Left ventricle myocardium inferior (tissue), 1 donor: ENCODE results near the gene INTS2. TPM values are rescaled to one million over a fixed set of nuclear protein-coding genes. Genes with fewer than 3 reads are reported as not detected.
"Not testable (repeated sequence)": the region's sequence is repeated elsewhere in the genome, so short reads cannot be mapped to it uniquely, and the experiment has no call there.

Source experiments
- DNase-seq: peaks from one replicate; pipeline ENCODE4 v3.0.0-alpha.2; 2020
- H3K27ac ChIP-seq: fragments of 200-600 bp; replicated peaks from 2 replicates; pipeline ENCODE4 v1.8.0; 2021
- H3K27me3 ChIP-seq: fragments of 200-600 bp; 2 replicates; pipeline ENCODE4 v1.8.0; 2021; ENCODE audit warnings: low read depth
- H3K36me3 ChIP-seq: fragments of 200-600 bp; 2 replicates; pipeline ENCODE4 v1.8.0; 2021
- H3K4me1 ChIP-seq: fragments of 200-600 bp; 2 replicates; pipeline ENCODE4 v1.8.0; 2021
- H3K4me3 ChIP-seq: fragments of 200-600 bp; 2 replicates; pipeline ENCODE4 v1.8.0; 2021; ENCODE audit warnings: mild to moderate bottlenecking, moderate library complexity
- H3K9me3 ChIP-seq: fragments of 200-600 bp; replicated peaks from 2 replicates; pipeline ENCODE4 v1.8.0; 2021
- intact Hi-C: fragments of 100-400 bp; cut with micrococcal nuclease; formaldehyde crosslinking; loops from one replicate; pipeline ENCODE4 v1.11.0; 2022
- total RNA-seq: library from RNA; stranded (reverse); fragmentation: NEBNext Ultra II Directional; extraction: Animal tissue kit (Norgen Biotek cat#: 25700); gene quantifications from one replicate; pipeline ENCODE4 v1.2.1, GENCODE V29; 2021
- TF ChIP-seq, protein P1 (sequence below): fragments of 200-600 bp; IDR thresholded peaks from 2 replicates; pipeline ENCODE4 v1.8.0; 2021; ENCODE audit warnings: antibody characterized with exemption, mild to moderate bottlenecking, borderline replicate concordance
- donor health status: DM: no; HTN: yes; CAD: no; lungs with severe emphysema.

INTS2 gene
- total RNA-seq, 1 donor from 2014 or later = 10.9 TPM

DNA sequence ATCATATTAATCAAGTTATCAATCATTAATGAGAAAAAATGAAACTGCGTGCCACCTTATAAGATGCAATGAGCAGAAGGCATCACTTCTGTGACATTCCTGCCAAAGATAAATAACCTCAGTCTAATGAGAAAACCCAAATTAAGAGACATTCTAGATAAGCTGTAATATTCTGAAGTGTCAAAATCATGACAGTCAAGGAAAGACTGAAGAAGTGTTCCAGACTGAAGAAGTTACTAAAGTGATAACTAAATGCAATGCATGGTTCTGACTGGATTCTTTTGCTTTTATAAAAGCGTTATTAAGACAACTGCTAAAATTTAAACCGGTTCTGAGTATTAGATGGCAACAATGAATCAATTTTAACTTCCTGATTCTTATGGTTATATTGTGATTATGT lies 95.3 kb downstream of the INTS2 start:
- intact Hi-C loops = no loop called here
- Histone ChIP-seq H3K9me3 (peaks cover 10% of the 10 kb centered on the region), H3K27ac (no peak overlapping the region), H3K4me1 (no peaks in the 10 kb centered on the region), H3K27me3 (no peaks in the 10 kb centered on the region), H3K36me3 (no peaks in the 10 kb centered on the region), H3K4me3 (no peak overlapping the region)
- DNase-seq = no peak
- TF ChIP-seq, protein P1, sequence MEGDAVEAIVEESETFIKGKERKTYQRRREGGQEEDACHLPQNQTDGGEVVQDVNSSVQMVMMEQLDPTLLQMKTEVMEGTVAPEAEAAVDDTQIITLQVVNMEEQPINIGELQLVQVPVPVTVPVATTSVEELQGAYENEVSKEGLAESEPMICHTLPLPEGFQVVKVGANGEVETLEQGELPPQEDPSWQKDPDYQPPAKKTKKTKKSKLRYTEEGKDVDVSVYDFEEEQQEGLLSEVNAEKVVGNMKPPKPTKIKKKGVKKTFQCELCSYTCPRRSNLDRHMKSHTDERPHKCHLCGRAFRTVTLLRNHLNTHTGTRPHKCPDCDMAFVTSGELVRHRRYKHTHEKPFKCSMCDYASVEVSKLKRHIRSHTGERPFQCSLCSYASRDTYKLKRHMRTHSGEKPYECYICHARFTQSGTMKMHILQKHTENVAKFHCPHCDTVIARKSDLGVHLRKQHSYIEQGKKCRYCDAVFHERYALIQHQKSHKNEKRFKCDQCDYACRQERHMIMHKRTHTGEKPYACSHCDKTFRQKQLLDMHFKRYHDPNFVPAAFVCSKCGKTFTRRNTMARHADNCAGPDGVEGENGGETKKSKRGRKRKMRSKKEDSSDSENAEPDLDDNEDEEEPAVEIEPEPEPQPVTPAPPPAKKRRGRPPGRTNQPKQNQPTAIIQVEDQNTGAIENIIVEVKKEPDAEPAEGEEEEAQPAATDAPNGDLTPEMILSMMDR = no peak

DNA sequence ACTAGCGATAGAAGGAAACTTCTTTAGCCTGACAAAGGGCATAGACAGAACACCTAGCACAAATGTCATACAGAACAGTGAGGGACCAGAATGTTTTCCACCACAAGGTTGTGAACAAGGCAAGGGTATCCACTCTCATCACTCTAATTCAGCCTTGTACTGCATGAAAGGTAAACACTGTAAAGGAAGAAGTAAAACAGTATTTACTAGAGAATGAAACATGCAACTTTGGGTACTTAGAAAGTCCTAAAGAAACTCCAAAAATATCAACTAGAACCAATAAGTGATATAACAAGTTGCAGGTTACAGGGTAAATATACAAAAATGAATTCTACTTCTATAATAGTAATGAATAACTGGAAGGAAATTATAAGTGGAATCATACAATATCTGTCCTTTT lies 96.7 kb downstream of the INTS2 start:
- intact Hi-C loops = no loop called here
- H3K27ac ChIP-seq = no peak overlapping the region
- no peak overlapping the region for H3K4me3 ChIP-seq
- no peak for DNase-seq
- peaks cover 13% of the 10 kb centered on the region for H3K9me3 ChIP-seq
- no peaks in the 10 kb centered on the region for H3K4me1 ChIP-seq
- TF ChIP-seq, protein P1 = no peak
- no peaks in the 10 kb centered on the region for H3K36me3 ChIP-seq
- no peaks in the 10 kb centered on the region for H3K27me3 ChIP-seq

DNA sequence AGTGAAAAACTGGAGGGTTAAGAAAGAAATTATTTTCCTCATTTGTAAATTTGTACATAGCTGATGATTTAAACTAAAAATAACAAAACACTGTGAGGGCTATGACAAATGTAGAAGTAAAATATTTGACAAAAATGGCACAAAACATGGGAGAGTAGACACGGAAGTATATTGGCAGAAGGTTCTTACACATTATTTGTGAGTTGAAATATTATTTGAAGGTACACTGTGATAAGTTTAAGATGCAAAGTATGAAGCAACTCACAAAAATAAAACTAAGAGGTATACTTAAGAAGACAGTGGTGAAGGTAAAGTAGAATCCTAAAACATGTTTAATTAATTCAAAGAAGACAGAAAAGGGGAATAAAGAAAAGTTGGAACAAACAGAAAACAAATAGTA lies 99.1 kb downstream of the INTS2 start:
- Histone ChIP-seq H3K27ac (no peak overlapping the region), H3K27me3 (no peaks in the 10 kb centered on the region), H3K9me3 (peaks cover 13% of the 10 kb centered on the region), H3K4me3 (no peak overlapping the region), H3K4me1 (no peaks in the 10 kb centered on the region), H3K36me3 (no peaks in the 10 kb centered on the region)
- no peak for DNase-seq
- TF ChIP-seq, protein P1 = no peak
- intact Hi-C loops = no loop called here

DNA sequence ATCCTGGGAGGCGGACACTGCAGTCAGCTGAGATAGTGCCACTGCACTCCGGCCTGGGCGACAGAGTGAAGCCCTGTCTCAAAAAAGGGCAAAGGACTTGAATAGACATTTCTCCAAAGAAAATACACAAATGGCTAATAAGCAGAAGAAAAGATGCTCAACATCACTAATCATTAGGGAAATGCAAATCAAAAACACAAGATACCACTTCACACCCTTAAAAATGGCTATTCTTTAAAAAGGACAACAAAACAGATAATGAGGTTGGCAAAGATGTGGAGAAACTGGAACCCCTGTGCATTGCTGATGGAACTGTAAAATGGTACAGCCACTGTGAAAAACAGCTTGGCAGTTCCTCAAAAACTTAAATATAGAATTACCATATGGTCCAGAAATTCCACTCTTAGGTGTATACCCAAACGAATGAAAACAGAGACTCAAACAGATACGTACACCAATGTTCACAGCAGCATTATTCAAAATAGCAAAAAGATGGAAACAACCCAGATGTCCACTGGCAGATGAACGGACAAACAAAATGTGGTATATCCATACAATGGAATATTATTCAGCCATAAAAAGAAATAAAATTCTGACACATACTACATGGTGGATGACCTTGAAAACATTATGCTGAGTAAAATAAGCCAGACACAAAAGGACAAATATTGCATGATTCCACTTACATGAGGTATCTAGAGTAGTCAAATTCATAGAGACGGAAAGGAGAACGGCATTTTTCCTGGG lies 100.0 kb downstream of the INTS2 start:
- Histone ChIP-seq H3K4me1 (no peaks in the 10 kb centered on the region), H3K27me3 (no peaks in the 10 kb centered on the region), H3K4me3 (no peak overlapping the region), H3K27ac (no peak overlapping the region), H3K9me3 (peaks cover 13% of the 10 kb centered on the region), H3K36me3 (no peaks in the 10 kb centered on the region)
- TF ChIP-seq, protein P1 = no peak
- no peak for DNase-seq
- intact Hi-C loops = no loop called here

DNA sequence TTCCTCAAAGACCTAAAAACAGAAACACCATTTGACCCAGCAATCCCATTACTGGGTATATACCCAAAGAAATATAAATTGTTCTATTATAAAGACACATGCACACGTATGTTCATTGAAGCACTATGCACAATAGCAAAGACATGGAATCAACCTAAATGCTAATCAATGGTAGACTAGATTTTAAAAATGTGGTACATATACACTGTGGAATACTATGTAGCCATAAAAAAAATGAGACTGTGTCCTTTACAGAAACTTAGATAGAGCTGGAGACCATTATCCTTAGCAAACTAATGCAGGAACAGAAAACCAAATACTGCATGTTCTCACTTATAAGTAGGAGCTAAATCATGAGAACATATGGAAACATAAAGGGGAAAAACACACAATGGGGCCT lies 100.9 kb downstream of the INTS2 start:
- H3K4me3 ChIP-seq, H3K4me1 ChIP-seq, H3K27ac ChIP-seq, H3K27me3 ChIP-seq, H3K36me3 ChIP-seq, DNase-seq, intact Hi-C loops: not testable (repeated sequence)
- peaks cover 13% of the 10 kb centered on the region for H3K9me3 ChIP-seq

DNA sequence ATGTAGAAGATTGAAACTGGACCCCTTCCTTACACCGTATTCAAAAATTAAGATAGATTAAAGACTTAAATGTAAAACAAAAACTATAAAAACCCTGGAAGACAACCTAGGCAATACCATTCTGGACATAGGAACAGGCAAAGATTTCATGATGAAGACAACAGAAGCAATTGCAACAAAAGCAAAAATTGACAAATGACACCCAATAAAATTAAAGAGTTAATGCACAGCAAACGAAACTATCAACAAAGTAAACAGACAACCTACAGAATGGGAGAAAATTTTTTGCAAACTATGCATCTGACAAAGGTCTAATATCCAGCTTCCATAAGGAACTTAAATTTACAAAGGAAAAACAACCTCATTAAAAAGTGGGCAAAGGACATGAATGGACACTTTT lies 101.6 kb downstream of the INTS2 start:
- H3K27ac ChIP-seq, DNase-seq, intact Hi-C loops, H3K27me3 ChIP-seq, H3K4me3 ChIP-seq, H3K4me1 ChIP-seq, H3K36me3 ChIP-seq: not testable (repeated sequence)
- peaks cover 13% of the 10 kb centered on the region for H3K9me3 ChIP-seq
